GM12892 (cell line): ENCODE results near the gene UBE2U.

Experiments
- POLR2A ChIP-seq: IDR thresholded peaks from 2 replicates; pipeline ENCODE4 v1.6.1; 2011; ENCODE audit warnings: low read depth, low read length, control low read depth
- POLR2AphosphoS5 ChIP-seq: IDR thresholded peaks from 2 replicates; pipeline ENCODE4 v1.6.1; 2011; ENCODE audit warnings: low read depth, low read length, control low read depth
- TAF1 ChIP-seq: IDR thresholded peaks from 2 replicates; pipeline ENCODE4 v1.6.1; 2011; ENCODE audit warnings: low read depth, mild to moderate bottlenecking, control low read depth, low read length, borderline replicate concordance

- TF ChIP-seq POLR2AphosphoS5 (no peak), POLR2A (no peak), TAF1 (no peak)
Observed at GRCh38 chr1:64240206-64240605, 36.8 kb downstream of the UBE2U start.
